ENCODE data around the gene NACC1. TPM values are rescaled to one million over a fixed set of nuclear protein-coding genes. Genes with fewer than 3 reads are reported as not detected.

NACC1 gene
- total and polyA plus RNA-seq, 11 donors: 28.7 to 88.2 (median 42.0) TPM

- Histone ChIP-seq H3K9me3 (no peaks in the 10 kb centered on the region), H3K27me3 (no peaks in the 10 kb centered on the region), H3K4me1 (peaks cover 4 to 50% (median 24%) of the 10 kb centered on the region in 12 donors), H3K36me3 (peaks cover 0 to 13% (median 0%) of the 10 kb centered on the region in 9 donors), H3K4me3 (peak overlapping the region; percentile 75 to 98 (median 91)), H3K27ac (peak overlapping the region; percentile 84 to 100 (median 98))
- DNase-seq: no peak
- TF ChIP-seq POLR2A (IDR thresholded peaks at IDR 0.05) (no peak), CTCF (IDR thresholded peaks at IDR 0.05) (no peak)
- intact Hi-C loops (cut with DNase I): loop anchor here in 7 of 10 donors (5.0 to 10.0 kb wide), 7 partner anchors 35 to 692 kb away; partner anchors contain the start of genes LYL1 (in 6 of the 7), NACC1 (in 2 of the 7), TRMT1 (in 2 of the 7) and DAND5 (in 1 of the 7)
- 0 to 2% (median 1%) methylated on average over 18 to 25 of the region's 25 CpGs for WGBS, 4 donors
- peak in 3 of 4 donors; percentile 0 for ATAC-seq
Observed at GRCh38 chr19:13152356-13152973, 34.4 kb downstream of the NACC1 start.

GRCh38 chr19:13152974-13153568 is 35.0 kb downstream of the NACC1 start:
- Histone ChIP-seq H3K27ac (peak overlapping the region; percentile 84 to 100 (median 98)), H3K9me3 (no peaks in the 10 kb centered on the region), H3K4me1 (peaks cover 4 to 50% (median 24%) of the 10 kb centered on the region in 12 donors), H3K36me3 (peaks cover 0 to 13% (median 0%) of the 10 kb centered on the region in 9 donors), H3K4me3 (peak overlapping the region; percentile 75 to 98 (median 91)), H3K27me3 (no peaks in the 10 kb centered on the region)
- peak; percentile 52 to 61 (median 57) for ATAC-seq
- DNase-seq: peak; percentile 95 to 98 (median 97)
- WGBS, 4 donors: 6 to 14% (median 9%) methylated on average over 34 to 59 of the region's 59 CpGs
- intact Hi-C loops (cut with DNase I): loop anchor here in 7 of 10 donors (5.0 to 10.0 kb wide), 7 partner anchors 36 to 692 kb away; partner anchors contain the start of genes LYL1 (in 6 of the 7), NACC1 (in 2 of the 7), TRMT1 (in 2 of the 7) and DAND5 (in 1 of the 7)
- peak in 3 of 12 donors; percentile 13 to 47 (median 22) for TF ChIP-seq CTCF (IDR thresholded peaks at IDR 0.05)
- TF ChIP-seq POLR2A (IDR thresholded peaks at IDR 0.05): peak; percentile 89 to 99

GRCh38 chr19:13153569-13154240 is 35.6 kb downstream of the NACC1 start:
- H3K4me3 ChIP-seq: peak overlapping the region; percentile 75 to 98 (median 91)
- intact Hi-C loops (cut with DNase I): loop anchor here in 7 of 10 donors (5.0 to 10.0 kb wide), 7 partner anchors 36 to 691 kb away; partner anchors contain the start of genes LYL1 (in 6 of the 7), NACC1 (in 2 of the 7), TRMT1 (in 2 of the 7) and DAND5 (in 1 of the 7)
- ATAC-seq: no peak
- 26 to 46% (median 38%) methylated on average over 17 to 69 of the region's 69 CpGs for WGBS, 4 donors
- H3K27me3 ChIP-seq: no peaks in the 10 kb centered on the region
- peaks cover 4 to 47% (median 22%) of the 10 kb centered on the region in 12 donors for H3K4me1 ChIP-seq
- TF ChIP-seq POLR2A (IDR thresholded peaks at IDR 0.05) (no peak), CTCF (IDR thresholded peaks at IDR 0.05) (peak in 4 of 12 donors; percentile 11 to 37 (median 14))
- H3K36me3 ChIP-seq: peaks cover 0 to 13% (median 0%) of the 10 kb centered on the region in 9 donors
- H3K27ac ChIP-seq: peak overlapping the region; percentile 84 to 100 (median 98)
- H3K9me3 ChIP-seq: no peaks in the 10 kb centered on the region
- DNase-seq: peak in 1 of 5 donors; percentile 78

All from heart left ventricle (tissue), 16 donors.